ENCODE results near the gene PDE4B.

Gene PDE4B

GRCh38 chr1:66168948-66169671, 376.4 kb downstream of the PDE4B start:
- H3K4me2 ChIP-seq (ENCODE audit: low read length): no peak overlapping the region

GRCh38 chr1:66172272-66172671, 379.6 kb downstream of the PDE4B start:
- H2AFZ ChIP-seq (ENCODE audit: low read depth, low read length): no peak overlapping the region
- no peaks in the 10 kb centered on the region for H3K9me3 ChIP-seq (ENCODE audit: insufficient read depth, low read length)
- H3K36me3 ChIP-seq (replicated peaks; ENCODE audit: low read depth, low read length): no peaks in the 10 kb centered on the region
- no peak overlapping the region for H3K9ac ChIP-seq (ENCODE audit: low read length)
- H3K4me1 ChIP-seq (ENCODE audit: low read length): no peaks in the 10 kb centered on the region
- TF ChIP-seq EZH2phosphoT487 (IDR thresholded peaks at IDR 0.05; ENCODE audit: low read depth) (no peak), CTCF (IDR thresholded peaks at IDR 0.05; ENCODE audit: low read depth, low read length) (no peak)
- no peak overlapping the region for H3K4me2 ChIP-seq (ENCODE audit: low read length)
- H3K27ac ChIP-seq (ENCODE audit: low read length): no peak overlapping the region
- no peaks in the 10 kb centered on the region for H3K79me2 ChIP-seq (ENCODE audit: low read length)
- no peak overlapping the region for H3K4me3 ChIP-seq (ENCODE audit: low read length)
- no peaks in the 10 kb centered on the region for H3K27me3 ChIP-seq (ENCODE audit: low read depth, low read length)
- no peaks in the 10 kb centered on the region for H4K20me1 ChIP-seq (ENCODE audit: insufficient read depth, low read length)

More at GRCh38 chr1:66168948-66169671, 376.4 kb downstream of the PDE4B start:
- H2AFZ ChIP-seq (ENCODE audit: low read depth, low read length): no peak overlapping the region
- no peak overlapping the region for H3K9ac ChIP-seq (ENCODE audit: low read length)
- H3K79me2 ChIP-seq (ENCODE audit: low read length): no peaks in the 10 kb centered on the region
- H3K4me1 ChIP-seq (ENCODE audit: low read length): no peaks in the 10 kb centered on the region
- H3K27ac ChIP-seq (ENCODE audit: low read length): no peak overlapping the region
- H3K4me3 ChIP-seq (ENCODE audit: low read length): no peak overlapping the region
- no peaks in the 10 kb centered on the region for H3K9me3 ChIP-seq (ENCODE audit: insufficient read depth, low read length)
- TF ChIP-seq CTCF (IDR thresholded peaks at IDR 0.05; ENCODE audit: low read depth, low read length) (no peak), EZH2phosphoT487 (IDR thresholded peaks at IDR 0.05; ENCODE audit: low read depth) (no peak)
- H3K36me3 ChIP-seq (replicated peaks; ENCODE audit: low read depth, low read length): no peaks in the 10 kb centered on the region
- no peaks in the 10 kb centered on the region for H3K27me3 ChIP-seq (ENCODE audit: low read depth, low read length)
- no peaks in the 10 kb centered on the region for H4K20me1 ChIP-seq (ENCODE audit: insufficient read depth, low read length)

GRCh38 chr1:66175098-66175497, 382.4 kb downstream of the PDE4B start:
- Histone ChIP-seq H3K79me2 (ENCODE audit: low read length) (no peaks in the 10 kb centered on the region), H3K27ac (ENCODE audit: low read length) (no peak overlapping the region), H3K4me2 (ENCODE audit: low read length) (no peak overlapping the region), H2AFZ (ENCODE audit: low read depth, low read length) (no peak overlapping the region), H3K4me1 (ENCODE audit: low read length) (no peaks in the 10 kb centered on the region), H3K27me3 (ENCODE audit: low read depth, low read length) (no peaks in the 10 kb centered on the region), H3K36me3 (replicated peaks; ENCODE audit: low read depth, low read length) (no peaks in the 10 kb centered on the region), H3K9me3 (ENCODE audit: insufficient read depth, low read length) (no peaks in the 10 kb centered on the region), H3K9ac (ENCODE audit: low read length) (no peak overlapping the region), H3K4me3 (ENCODE audit: low read length) (no peak overlapping the region), H4K20me1 (ENCODE audit: insufficient read depth, low read length) (no peaks in the 10 kb centered on the region)
- TF ChIP-seq CTCF (IDR thresholded peaks at IDR 0.05; ENCODE audit: low read depth, low read length) (no peak), EZH2phosphoT487 (IDR thresholded peaks at IDR 0.05; ENCODE audit: low read depth) (no peak)

GRCh38 chr1:66175581-66175980, 382.9 kb downstream of the PDE4B start:
- Histone ChIP-seq H2AFZ (ENCODE audit: low read depth, low read length) (no peak overlapping the region), H3K27me3 (ENCODE audit: low read depth, low read length) (no peaks in the 10 kb centered on the region), H3K9ac (ENCODE audit: low read length) (no peak overlapping the region), H4K20me1 (ENCODE audit: insufficient read depth, low read length) (no peaks in the 10 kb centered on the region), H3K4me2 (ENCODE audit: low read length) (no peak overlapping the region), H3K4me1 (ENCODE audit: low read length) (no peaks in the 10 kb centered on the region), H3K4me3 (ENCODE audit: low read length) (no peak overlapping the region), H3K36me3 (replicated peaks; ENCODE audit: low read depth, low read length) (no peaks in the 10 kb centered on the region), H3K9me3 (ENCODE audit: insufficient read depth, low read length) (no peaks in the 10 kb centered on the region), H3K79me2 (ENCODE audit: low read length) (no peaks in the 10 kb centered on the region), H3K27ac (ENCODE audit: low read length) (no peak overlapping the region)
- TF ChIP-seq CTCF (IDR thresholded peaks at IDR 0.05; ENCODE audit: low read depth, low read length): no peak
- TF ChIP-seq EZH2phosphoT487 (IDR thresholded peaks at IDR 0.05; ENCODE audit: low read depth): no peak
